Activated naive CD4-positive, alpha-beta T cell treated with anti-CD3 and anti-CD28 coated beads, Interleukin-2, amount 50 U/mL, for 24 hours (primary cell): ENCODE results near the gene DDO.

ENCODE experiments used
- H3K27ac Mint-ChIP-seq: one replicate; pipeline ENCODE4 v1.8.0; 2021; ENCODE audit warnings: mild to moderate bottlenecking, mixed read lengths
- H3K27me3 Mint-ChIP-seq: one replicate; pipeline ENCODE4 v1.8.0; 2021; ENCODE audit warnings: mixed read lengths
- H3K36me3 Mint-ChIP-seq: one replicate; pipeline ENCODE4 v1.8.0; 2021; ENCODE audit warnings: mixed read lengths
- H3K4me1 Mint-ChIP-seq: one replicate; pipeline ENCODE4 v1.8.0; 2021; ENCODE audit warnings: mixed read lengths
- H3K4me3 Mint-ChIP-seq: one replicate; pipeline ENCODE4 v1.8.0; 2021; ENCODE audit warnings: mild to moderate bottlenecking, mixed read lengths
- H3K9me3 Mint-ChIP-seq: one replicate; pipeline ENCODE4 v1.8.0; 2021; ENCODE audit warnings: mixed read lengths

Gene DDO

GRCh38 chr6:110348961-110349690 is 66.2 kb downstream of the DDO start:
- H3K36me3 Mint-ChIP-seq: no peaks in the 10 kb centered on the region
- no peaks in the 10 kb centered on the region for H3K4me1 Mint-ChIP-seq
- H3K9me3 Mint-ChIP-seq: no peaks in the 10 kb centered on the region
- H3K27ac Mint-ChIP-seq: no peak overlapping the region
- H3K4me3 Mint-ChIP-seq: no peak overlapping the region
- H3K27me3 Mint-ChIP-seq: no peaks in the 10 kb centered on the region

GRCh38 chr6:110345025-110345424 is 70.3 kb downstream of the DDO start:
- H3K27ac Mint-ChIP-seq: no peak overlapping the region
- no peaks in the 10 kb centered on the region for H3K4me1 Mint-ChIP-seq
- H3K36me3 Mint-ChIP-seq: no peaks in the 10 kb centered on the region

GRCh38 chr6:110342759-110343158 is 72.6 kb downstream of the DDO start:
- H3K27ac Mint-ChIP-seq: no peak overlapping the region
- H3K27me3 Mint-ChIP-seq: no peaks in the 10 kb centered on the region
- no peaks in the 10 kb centered on the region for H3K4me1 Mint-ChIP-seq
- no peak overlapping the region for H3K4me3 Mint-ChIP-seq
- no peaks in the 10 kb centered on the region for H3K36me3 Mint-ChIP-seq
- H3K9me3 Mint-ChIP-seq: no peaks in the 10 kb centered on the region

More at GRCh38 chr6:110345025-110345424, 70.3 kb downstream of the DDO start:
- no peak overlapping the region for H3K4me3 Mint-ChIP-seq
- no peaks in the 10 kb centered on the region for H3K27me3 Mint-ChIP-seq
- H3K9me3 Mint-ChIP-seq: no peaks in the 10 kb centered on the region
